SH-SY5Y (cell line): ENCODE data around the gene CYSLTR1.

Experiments
- GATA2 ChIP-seq: IDR thresholded peaks from 2 replicates; pipeline ENCODE4 v1.6.1; 2011; ENCODE audit warnings: mild to moderate bottlenecking, low read depth, low read length
- GATA3 ChIP-seq: IDR thresholded peaks from 2 replicates; pipeline ENCODE4 v1.6.1; 2011; ENCODE audit warnings: low read depth, mild to moderate bottlenecking, low read length, moderate library complexity

GRCh38 chrX:78330068-78330467 lies 2.7 kb upstream of the CYSLTR1 start:
- TF ChIP-seq GATA2 = no peak
- no peak for TF ChIP-seq GATA3
